Right renal cortex interstitium (tissue), 3 donors: ENCODE measurements around the gene SSTR5. TPM values are rescaled to one million over a fixed set of nuclear protein-coding genes. Genes with fewer than 3 reads are reported as not detected.

Experiments used
- DNase-seq, 3 donors: peaks; one replicate each; pipeline ENCODE4 v3.0.0-alpha.2; 2013; ENCODE audit warnings: low read depth in 3 of 3, low spot score in 2 of 3
- polyA plus RNA-seq, 3 donors: library from polyadenylated mRNA; unstranded; fragments of 120-200 nt; gene quantifications; one replicate each; pipeline ENCODE4 v1.2.1, GENCODE V29; 2013; ENCODE audit not compliant: insufficient read length in 3 of 3

Gene SSTR5
- polyA plus RNA-seq, 3 donors, result 0.18 to 0.21 TPM; not detected in 1

GRCh38 chr16:1038932-1039331 is 33.6 kb upstream of the SSTR5 start:
- DNase-seq, result no peak

- DNase-seq, result no peak
Observed at GRCh38 chr16:1039762-1040161, 32.8 kb upstream of the SSTR5 start.

- DNase-seq, result no peak
Observed at GRCh38 chr16:1040346-1040745, 32.2 kb upstream of the SSTR5 start.

GRCh38 chr16:1042049-1042744 is 30.4 kb upstream of the SSTR5 start:
- DNase-seq, result no peak

- DNase-seq, result no peak
Observed at GRCh38 chr16:1042866-1043265, 29.7 kb upstream of the SSTR5 start.

GRCh38 chr16:1043881-1044451 is 28.6 kb upstream of the SSTR5 start:
- DNase-seq, result no peak

GRCh38 chr16:1044460-1045309 is 27.9 kb upstream of the SSTR5 start:
- no peak for DNase-seq

- DNase-seq, result no peak
Observed at GRCh38 chr16:1045310-1045992, 27.1 kb upstream of the SSTR5 start.

GRCh38 chr16:1045993-1046911 is 26.3 kb upstream of the SSTR5 start:
- no peak for DNase-seq

- DNase-seq, result no peak
Observed at GRCh38 chr16:1047123-1047522, 25.4 kb upstream of the SSTR5 start.

- DNase-seq, result no peak
Observed at GRCh38 chr16:1047801-1048200, 24.7 kb upstream of the SSTR5 start.

- DNase-seq, result no peak
Observed at GRCh38 chr16:1048442-1049112, 24.0 kb upstream of the SSTR5 start.

GRCh38 chr16:1049113-1049975 is 23.2 kb upstream of the SSTR5 start:
- no peak for DNase-seq

GRCh38 chr16:1049976-1050247 is 22.6 kb upstream of the SSTR5 start:
- no peak for DNase-seq

- DNase-seq, result no peak
Observed at GRCh38 chr16:1050516-1050915, 22.0 kb upstream of the SSTR5 start.

- DNase-seq, result no peak
Observed at GRCh38 chr16:1050921-1051320, 21.6 kb upstream of the SSTR5 start.

- DNase-seq, result no peak
Observed at GRCh38 chr16:1051446-1051845, 21.1 kb upstream of the SSTR5 start.

- no peak for DNase-seq
Observed at GRCh38 chr16:1052721-1053120, 19.8 kb upstream of the SSTR5 start.

- DNase-seq, result no peak
Observed at GRCh38 chr16:1053121-1053521, 19.4 kb upstream of the SSTR5 start.
